ENCODE measurements around the gene PIM1.

PIM1 gene

GRCh38 chr6:37160922-37161778 lies 8.8 kb upstream of the PIM1 start:
- Histone ChIP-seq H3K36me3 (ENCODE audit: control insufficient read depth, insufficient read depth, low read length) (no peaks in the 10 kb centered on the region), H3K27ac (ENCODE audit: low read depth, low read length) (no peak overlapping the region), H4K5ac (ENCODE audit: low read length) (no peak overlapping the region), H3K56ac (ENCODE audit: low read length) (no peak overlapping the region), H2BK5ac (ENCODE audit: low read length) (no peak overlapping the region), H2BK15ac (replicated peaks; ENCODE audit: low read depth) (no peak overlapping the region), H3K9ac (ENCODE audit: low read length) (no peak overlapping the region), H3K23ac (ENCODE audit: low read length) (no peak overlapping the region), H4K8ac (ENCODE audit: low read depth, low read length) (no peak overlapping the region), H3K27me3 (ENCODE audit: insufficient read depth, low read length, poor library complexity) (no peaks in the 10 kb centered on the region), H2AK5ac (ENCODE audit: low read length) (no peak overlapping the region), H3K4me1 (ENCODE audit: control insufficient read depth, low read depth, low read length) (no peaks in the 10 kb centered on the region), H3K4me3 (ENCODE audit: low read length) (no peak overlapping the region), H3K79me2 (ENCODE audit: control insufficient read depth, insufficient read depth, low read length) (no peaks in the 10 kb centered on the region), H3K18ac (ENCODE audit: low read length) (no peak overlapping the region), H2BK120ac (ENCODE audit: low read depth, low read length) (peak overlapping the region; percentile 28), H3K79me1 (ENCODE audit: low read length) (no peaks in the 10 kb centered on the region), H3K4me2 (ENCODE audit: low read length) (no peak overlapping the region), H3K4ac (ENCODE audit: low read depth, low read length) (no peak overlapping the region)
- no peak for DNase-seq
- WGBS (ENCODE audit: extremely low coverage, insufficient coverage, low lambda C conversion rate), result no CpG with 5 or more reads among the region's 8 CpGs

- Histone ChIP-seq H3K56ac (ENCODE audit: low read length) (no peak overlapping the region), H2BK15ac (replicated peaks; ENCODE audit: low read depth) (no peak overlapping the region), H3K4me3 (ENCODE audit: low read length) (no peak overlapping the region), H3K36me3 (ENCODE audit: control insufficient read depth, insufficient read depth, low read length) (no peaks in the 10 kb centered on the region), H4K8ac (ENCODE audit: low read depth, low read length) (no peak overlapping the region), H4K5ac (ENCODE audit: low read length) (no peak overlapping the region), H3K79me2 (ENCODE audit: control insufficient read depth, insufficient read depth, low read length) (no peaks in the 10 kb centered on the region), H3K9ac (ENCODE audit: low read length) (no peak overlapping the region), H3K27me3 (ENCODE audit: insufficient read depth, low read length, poor library complexity) (no peaks in the 10 kb centered on the region), H3K27ac (ENCODE audit: low read depth, low read length) (no peak overlapping the region), H2BK5ac (ENCODE audit: low read length) (no peak overlapping the region), H3K4me1 (ENCODE audit: control insufficient read depth, low read depth, low read length) (no peaks in the 10 kb centered on the region), H2AK5ac (ENCODE audit: low read length) (no peak overlapping the region), H3K79me1 (ENCODE audit: low read length) (no peaks in the 10 kb centered on the region), H3K4me2 (ENCODE audit: low read length) (no peak overlapping the region), H3K4ac (ENCODE audit: low read depth, low read length) (no peak overlapping the region), H3K18ac (ENCODE audit: low read length) (no peak overlapping the region), H2BK120ac (ENCODE audit: low read depth, low read length) (no peak overlapping the region), H3K23ac (ENCODE audit: low read length) (no peak overlapping the region)
- no peak for DNase-seq
- WGBS (ENCODE audit: extremely low coverage, insufficient coverage, low lambda C conversion rate), result no CpG with 5 or more reads among the region's 4 CpGs
Measured at GRCh38 chr6:37162740-37163139, 7.2 kb upstream of the PIM1 start.

GRCh38 chr6:37168163-37168758 lies 1.7 kb upstream of the PIM1 start:
- H3K27ac ChIP-seq (ENCODE audit: low read depth, low read length), result peak overlapping the region; percentile 12
- WGBS (ENCODE audit: extremely low coverage, insufficient coverage, low lambda C conversion rate), result no CpG with 5 or more reads among the region's 5 CpGs

GRCh38 chr6:37168811-37169495 lies 999 bp upstream of the PIM1 start:
- H2AK5ac ChIP-seq (ENCODE audit: low read length), result peak overlapping the region; percentile 65
- peak overlapping the region; percentile 95 for H3K4ac ChIP-seq (ENCODE audit: low read depth, low read length)
- no CpG with 5 or more reads among the region's 29 CpGs for WGBS (ENCODE audit: extremely low coverage, insufficient coverage, low lambda C conversion rate)
- peak overlapping the region; percentile 84 for H3K4me2 ChIP-seq (ENCODE audit: low read length)
- H3K79me2 ChIP-seq (ENCODE audit: control insufficient read depth, insufficient read depth, low read length), result peaks cover 38% of the 10 kb centered on the region
- peak overlapping the region; percentile 90 for H2BK5ac ChIP-seq (ENCODE audit: low read length)
- H3K23ac ChIP-seq (ENCODE audit: low read length), result peak overlapping the region; percentile 99
- H3K4me1 ChIP-seq (ENCODE audit: control insufficient read depth, low read depth, low read length), result peaks cover 4% of the 10 kb centered on the region
- H4K5ac ChIP-seq (ENCODE audit: low read length), result no peak overlapping the region
- H3K36me3 ChIP-seq (ENCODE audit: control insufficient read depth, insufficient read depth, low read length), result peaks cover 14% of the 10 kb centered on the region
- DNase-seq, result peak; percentile 89
- H2BK120ac ChIP-seq (ENCODE audit: low read depth, low read length), result peak overlapping the region; percentile 98
- H3K79me1 ChIP-seq (ENCODE audit: low read length), result peaks cover 10% of the 10 kb centered on the region
- peak overlapping the region; percentile 49 for H3K4me3 ChIP-seq (ENCODE audit: low read length)
- peak overlapping the region; percentile 84 for H3K18ac ChIP-seq (ENCODE audit: low read length)
- H3K27ac ChIP-seq (ENCODE audit: low read depth, low read length), result peak overlapping the region; percentile 96
- H3K27me3 ChIP-seq (ENCODE audit: insufficient read depth, low read length, poor library complexity), result no peaks in the 10 kb centered on the region
- peak overlapping the region; percentile 88 for H3K9ac ChIP-seq (ENCODE audit: low read length)
- peak overlapping the region; percentile 96 for H3K56ac ChIP-seq (ENCODE audit: low read length)
- H4K8ac ChIP-seq (ENCODE audit: low read depth, low read length), result peak overlapping the region; percentile 42
- H2BK15ac ChIP-seq (replicated peaks; ENCODE audit: low read depth), result peak overlapping the region; percentile 2

More at GRCh38 chr6:37168163-37168758, 1.7 kb upstream of the PIM1 start:
- Histone ChIP-seq H2AK5ac (ENCODE audit: low read length) (peak overlapping the region; percentile 31), H3K9ac (ENCODE audit: low read length) (peak overlapping the region; percentile 13), H3K56ac (ENCODE audit: low read length) (peak overlapping the region; percentile 54), H3K79me2 (ENCODE audit: control insufficient read depth, insufficient read depth, low read length) (peaks cover 31% of the 10 kb centered on the region), H3K79me1 (ENCODE audit: low read length) (peaks cover 4% of the 10 kb centered on the region), H3K18ac (ENCODE audit: low read length) (peak overlapping the region; percentile 3), H3K4ac (ENCODE audit: low read depth, low read length) (no peak overlapping the region), H3K4me2 (ENCODE audit: low read length) (no peak overlapping the region), H2BK5ac (ENCODE audit: low read length) (peak overlapping the region; percentile 18), H3K36me3 (ENCODE audit: control insufficient read depth, insufficient read depth, low read length) (peaks cover 9% of the 10 kb centered on the region), H4K8ac (ENCODE audit: low read depth, low read length) (no peak overlapping the region), H2BK120ac (ENCODE audit: low read depth, low read length) (no peak overlapping the region), H3K4me1 (ENCODE audit: control insufficient read depth, low read depth, low read length) (peaks cover 4% of the 10 kb centered on the region), H3K4me3 (ENCODE audit: low read length) (no peak overlapping the region), H3K27me3 (ENCODE audit: insufficient read depth, low read length, poor library complexity) (no peaks in the 10 kb centered on the region), H4K5ac (ENCODE audit: low read length) (no peak overlapping the region), H2BK15ac (replicated peaks; ENCODE audit: low read depth) (no peak overlapping the region), H3K23ac (ENCODE audit: low read length) (no peak overlapping the region)
- peak; percentile 27 for DNase-seq

- peak overlapping the region; percentile 48 for H2BK120ac ChIP-seq (ENCODE audit: low read depth, low read length)
- H2BK5ac ChIP-seq (ENCODE audit: low read length), result peak overlapping the region; percentile 79
- no peak overlapping the region for H2BK15ac ChIP-seq (replicated peaks; ENCODE audit: low read depth)
- H3K36me3 ChIP-seq (ENCODE audit: control insufficient read depth, insufficient read depth, low read length), result peaks cover 23% of the 10 kb centered on the region
- WGBS (ENCODE audit: extremely low coverage, insufficient coverage, low lambda C conversion rate), result no CpG with 5 or more reads among the region's 92 CpGs
- peak overlapping the region; percentile 93 for H3K56ac ChIP-seq (ENCODE audit: low read length)
- H3K18ac ChIP-seq (ENCODE audit: low read length), result peak overlapping the region; percentile 90
- peak overlapping the region; percentile 3 for H3K23ac ChIP-seq (ENCODE audit: low read length)
- H3K79me1 ChIP-seq (ENCODE audit: low read length), result peaks cover 13% of the 10 kb centered on the region
- peak overlapping the region; percentile 90 for H3K27ac ChIP-seq (ENCODE audit: low read depth, low read length)
- peak overlapping the region; percentile 53 for H3K4me2 ChIP-seq (ENCODE audit: low read length)
- H3K4ac ChIP-seq (ENCODE audit: low read depth, low read length), result peak overlapping the region; percentile 93
- peak overlapping the region; percentile 73 for H3K4me3 ChIP-seq (ENCODE audit: low read length)
- H3K4me1 ChIP-seq (ENCODE audit: control insufficient read depth, low read depth, low read length), result peaks cover 4% of the 10 kb centered on the region
- H3K27me3 ChIP-seq (ENCODE audit: insufficient read depth, low read length, poor library complexity), result no peaks in the 10 kb centered on the region
- H3K79me2 ChIP-seq (ENCODE audit: control insufficient read depth, insufficient read depth, low read length), result peaks cover 43% of the 10 kb centered on the region
- peak; percentile 79 for DNase-seq
- H4K8ac ChIP-seq (ENCODE audit: low read depth, low read length), result no peak overlapping the region
- H4K5ac ChIP-seq (ENCODE audit: low read length), result no peak overlapping the region
- H3K9ac ChIP-seq (ENCODE audit: low read length), result peak overlapping the region; percentile 98
- H2AK5ac ChIP-seq (ENCODE audit: low read length), result no peak overlapping the region
Measured at GRCh38 chr6:37170273-37171200, 585 bp downstream of the PIM1 start.
